HG02970 (cell line): ENCODE measurements around the gene GATA5.

ENCODE experiments used
- ATAC-seq: cut with Tn5 transposase; IDR thresholded peaks from one replicate; pipeline ENCODE4 v1.9.1; 2021; ENCODE audit warnings: mild to moderate bottlenecking, moderate library complexity, moderate number of reproducible peaks; ENCODE audit not compliant: unreplicated experiment, low FRiP score

The GATA5 gene

DNA sequence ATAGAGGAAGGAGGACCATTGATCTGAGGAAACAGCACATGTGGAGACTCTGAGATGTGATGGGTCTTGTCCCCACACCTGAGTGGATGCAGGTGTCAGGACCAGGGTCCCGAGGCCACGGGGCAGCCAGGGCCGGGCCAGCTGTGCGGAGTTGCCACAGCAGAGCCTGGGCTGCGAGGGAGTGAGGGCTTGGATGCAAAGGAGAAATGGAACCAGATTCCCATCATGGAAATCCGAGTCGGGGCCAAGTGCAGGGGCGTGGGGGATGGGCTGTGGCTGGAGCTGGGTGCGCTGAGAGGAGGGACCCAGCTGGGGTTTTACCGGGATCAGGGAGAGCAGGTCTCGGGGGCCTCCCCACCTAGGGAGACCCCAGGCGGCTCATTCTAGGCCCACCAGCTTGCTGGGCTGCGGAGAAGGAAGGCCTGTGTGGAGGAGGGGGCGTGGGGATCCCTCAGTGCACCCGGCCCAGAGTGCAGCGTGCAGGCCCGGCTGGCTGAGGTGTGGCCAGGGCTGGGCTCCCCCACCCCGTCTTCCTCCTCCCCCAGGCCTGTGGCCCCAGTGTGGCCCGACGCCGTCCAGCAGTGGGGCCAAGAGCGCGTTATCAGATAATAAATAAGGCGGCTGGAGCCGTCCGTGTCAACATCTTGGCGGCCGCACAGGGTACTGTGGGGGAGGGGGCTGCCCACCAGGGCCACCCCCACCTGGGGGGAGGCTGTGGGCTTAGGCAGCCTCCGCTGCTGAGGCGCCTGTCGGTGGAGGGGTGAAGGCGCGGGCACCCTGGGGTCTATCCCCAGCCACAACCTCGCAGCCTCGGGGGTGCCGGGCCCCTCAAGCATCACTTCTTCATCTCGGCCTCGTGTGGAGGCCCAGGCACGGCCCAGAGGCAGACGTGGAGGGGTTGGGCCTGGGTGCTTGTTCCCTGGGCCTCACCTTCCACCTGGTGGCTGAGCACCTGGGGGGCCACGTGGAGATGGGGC, 17.2 kb downstream of the GATA5 start:
- no peak for ATAC-seq

DNA sequence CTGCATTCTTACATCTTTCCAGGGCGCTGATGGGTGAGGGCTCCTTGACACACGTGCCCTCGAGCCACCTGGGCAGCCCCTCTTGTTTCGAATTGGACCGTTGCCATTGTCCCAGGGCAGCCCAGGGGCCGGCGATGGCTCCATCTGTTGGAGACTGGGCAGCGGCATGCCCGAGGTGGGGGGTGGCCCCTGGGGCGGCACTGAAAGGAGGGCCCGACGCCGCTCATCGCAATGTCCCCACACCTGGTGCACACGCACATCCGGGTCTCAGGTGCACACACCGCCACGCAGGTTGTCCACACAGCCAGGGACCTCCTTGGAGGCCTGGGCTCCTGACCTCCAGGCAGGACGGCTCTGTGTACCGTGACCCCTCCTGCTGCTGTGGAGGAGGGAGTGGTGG, 18.0 kb downstream of the GATA5 start:
- ATAC-seq, result no peak

DNA sequence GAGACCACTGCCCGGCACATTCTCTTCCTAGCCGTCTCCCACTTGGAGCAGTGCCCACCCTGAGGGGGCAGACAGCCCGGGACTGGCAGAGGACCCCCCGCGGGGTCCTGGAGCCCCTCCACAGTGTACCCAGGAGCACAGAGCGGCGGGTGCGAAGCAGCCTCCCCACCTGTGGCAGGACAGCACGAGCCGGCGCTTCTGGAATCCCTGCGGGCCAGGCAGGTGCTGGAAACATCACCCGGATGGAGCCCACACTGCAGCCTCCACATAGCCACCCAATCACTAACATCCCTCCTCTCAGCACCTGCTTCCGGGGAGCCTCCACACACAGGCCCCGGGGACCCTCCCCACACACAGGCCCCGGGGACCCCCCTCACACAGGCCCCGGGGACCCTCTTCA, 18.7 kb downstream of the GATA5 start:
- ATAC-seq, result no peak

DNA sequence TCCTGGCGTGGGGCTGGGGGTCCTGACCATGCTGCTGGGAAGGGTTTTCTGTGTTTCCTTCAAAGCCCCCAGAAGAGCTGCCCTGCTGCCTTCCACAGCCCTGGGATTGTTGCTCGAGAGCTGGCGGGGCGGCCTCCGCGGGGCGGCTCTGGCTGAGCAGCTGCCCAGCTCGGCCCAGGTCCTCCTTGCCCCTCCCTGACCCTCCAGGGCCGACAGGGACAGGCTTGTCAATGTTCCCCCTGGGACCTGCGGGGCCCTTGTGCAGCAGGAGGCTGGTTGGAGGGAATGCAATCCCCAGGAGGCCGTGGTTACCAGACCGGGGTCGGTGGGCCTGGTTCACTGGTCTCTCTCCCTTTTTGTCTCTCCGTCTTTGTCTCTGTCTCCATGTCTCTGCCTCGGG, 19.9 kb downstream of the GATA5 start:
- ATAC-seq, result no peak

DNA sequence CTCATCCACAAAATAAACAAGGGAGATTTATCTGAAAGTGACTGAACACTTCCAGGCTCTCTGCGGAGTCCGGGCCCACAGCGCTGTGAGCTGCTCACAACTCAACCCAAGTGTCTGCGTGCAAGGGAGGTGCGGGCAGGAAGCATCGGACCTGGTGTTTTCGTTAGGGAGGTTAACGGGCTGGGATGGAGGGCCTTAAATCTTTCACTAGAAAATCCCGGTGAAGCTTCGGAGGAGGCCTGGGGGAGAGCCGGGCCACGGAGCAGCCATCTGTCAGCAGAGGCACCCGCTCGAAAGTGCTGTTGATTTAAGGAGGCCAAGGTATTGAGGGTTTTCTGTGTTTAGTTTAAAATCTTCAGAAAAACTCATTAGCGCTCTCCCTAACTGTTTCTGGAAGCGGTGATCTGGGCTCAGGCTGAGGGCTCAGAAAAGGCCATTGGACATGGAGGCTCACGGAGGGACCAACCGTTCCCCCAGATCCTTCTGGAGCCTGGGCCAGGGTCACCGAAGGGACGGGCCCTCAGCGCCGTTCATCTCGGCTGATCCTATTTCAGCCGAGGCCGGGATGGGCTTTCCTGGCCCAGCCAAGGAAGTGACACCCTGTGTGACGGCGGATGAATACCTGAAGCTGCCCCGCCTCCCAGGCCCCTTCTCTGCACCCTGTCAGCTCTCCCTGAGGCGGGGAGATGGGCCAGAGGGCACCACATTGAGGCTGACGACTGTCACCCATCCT, 20.7 kb downstream of the GATA5 start:
- no peak for ATAC-seq

DNA sequence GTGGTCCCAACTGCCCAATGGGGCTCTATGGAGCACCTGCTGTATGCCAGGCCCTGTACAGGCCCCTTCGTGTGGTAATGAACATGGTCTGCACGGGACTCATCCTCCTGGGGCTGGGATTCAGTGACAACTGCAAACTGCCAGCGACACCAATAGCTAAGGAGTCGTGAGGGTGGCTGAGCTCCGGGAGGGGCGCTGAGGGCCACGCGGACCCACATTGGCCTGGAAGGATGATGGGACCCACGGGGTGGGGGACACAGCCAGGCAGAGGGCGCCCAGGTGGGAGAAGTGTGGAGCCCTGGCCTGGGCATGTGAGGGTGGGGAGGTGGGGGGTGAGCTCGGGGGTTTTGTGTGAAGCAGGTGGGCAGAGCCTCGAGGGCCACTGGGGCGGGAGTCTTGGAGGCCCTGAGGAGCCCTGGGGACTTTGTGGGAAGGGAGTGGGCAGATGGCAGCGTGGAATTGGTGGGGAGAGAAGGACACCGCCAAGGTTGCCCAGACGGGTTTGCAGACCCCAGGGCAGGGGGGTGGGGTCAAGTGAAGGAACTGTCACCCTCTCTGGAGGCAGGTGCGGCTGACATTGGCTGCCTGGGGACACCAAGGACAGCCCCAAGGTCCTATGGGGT, 22.5 kb downstream of the GATA5 start:
- no peak for ATAC-seq

DNA sequence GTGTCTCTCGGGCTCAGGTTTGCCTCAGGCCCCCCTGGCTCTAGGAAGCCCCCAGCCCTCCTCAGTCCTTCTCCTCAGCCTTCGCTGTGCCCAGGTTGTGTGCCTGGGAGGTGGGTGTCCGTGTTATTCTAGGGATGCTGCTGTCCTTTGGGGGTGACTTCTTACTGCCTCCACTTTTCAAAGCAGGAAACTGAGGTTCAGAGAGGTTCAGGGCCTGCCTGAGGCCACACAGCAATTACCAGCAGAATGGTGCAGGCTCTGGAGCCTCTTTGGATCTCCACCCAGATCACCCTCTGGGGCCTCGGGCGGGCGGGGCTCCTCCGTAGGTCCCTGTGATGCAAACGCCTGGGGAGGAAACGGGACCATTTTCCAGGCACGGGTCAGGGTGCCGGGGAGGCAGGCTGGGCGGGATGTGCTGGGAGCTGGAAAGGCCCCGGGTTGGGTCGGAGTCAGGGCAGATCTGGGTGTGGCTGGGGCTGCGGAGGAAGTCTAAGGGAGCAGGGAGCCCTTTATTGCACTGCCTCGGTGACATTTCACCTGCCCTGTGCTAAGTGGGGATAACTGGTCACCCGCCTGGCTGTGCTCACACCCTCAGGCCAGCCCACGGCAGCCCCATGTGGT, 23.2 kb downstream of the GATA5 start:
- no peak for ATAC-seq

DNA sequence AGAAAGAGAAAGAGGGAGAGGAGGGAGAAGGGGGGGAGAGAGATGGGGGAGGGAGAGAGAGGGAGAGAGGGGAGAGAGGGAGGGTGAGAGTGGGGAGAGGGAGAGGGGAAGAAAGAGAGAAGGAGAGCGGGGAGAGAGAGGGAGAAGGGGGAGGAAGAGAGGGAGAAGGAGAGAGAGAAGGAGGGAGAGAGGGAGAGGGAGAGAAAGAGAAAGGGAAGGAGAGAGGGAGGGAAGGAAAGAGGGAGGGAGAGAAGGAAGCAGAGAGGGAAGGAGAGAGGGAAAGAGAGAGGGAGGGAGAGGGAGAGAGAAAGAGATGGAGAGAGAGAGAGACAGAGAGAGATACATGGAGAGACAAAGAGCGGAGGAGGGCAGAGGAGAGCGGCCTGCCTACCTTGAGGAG, 23.8 kb downstream of the GATA5 start:
- no peak for ATAC-seq

DNA sequence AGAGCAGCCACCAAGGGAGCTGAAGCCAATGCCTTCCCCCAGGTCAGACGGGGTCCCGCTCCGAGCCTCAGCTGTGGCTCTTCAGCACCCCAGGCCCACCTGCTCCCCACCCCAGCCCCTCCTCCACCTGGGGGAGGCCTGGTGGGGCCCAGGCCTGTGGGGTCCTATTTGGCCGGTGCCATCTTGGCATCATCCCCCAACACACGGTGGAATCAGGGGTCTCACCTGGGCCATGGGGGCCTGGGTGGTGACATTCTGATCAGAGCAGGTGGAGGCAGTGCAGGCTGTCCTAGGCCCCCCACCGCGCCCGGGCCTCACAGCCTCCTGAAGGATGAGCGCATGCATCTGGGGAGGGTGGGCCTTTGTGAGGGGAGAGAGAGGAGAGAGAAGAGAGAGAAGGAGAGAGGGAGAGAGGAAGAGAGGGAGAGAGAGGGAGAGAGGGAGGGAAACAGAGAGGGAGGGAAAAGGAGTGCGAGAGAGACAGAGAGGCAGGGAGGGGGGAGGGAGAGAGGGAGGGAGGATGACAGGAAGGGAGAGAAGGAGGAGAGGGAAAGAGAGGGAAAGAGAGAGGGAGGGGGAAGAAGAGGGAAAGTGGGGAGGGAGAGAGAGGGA, 24.5 kb downstream of the GATA5 start:
- ATAC-seq, result no peak

DNA sequence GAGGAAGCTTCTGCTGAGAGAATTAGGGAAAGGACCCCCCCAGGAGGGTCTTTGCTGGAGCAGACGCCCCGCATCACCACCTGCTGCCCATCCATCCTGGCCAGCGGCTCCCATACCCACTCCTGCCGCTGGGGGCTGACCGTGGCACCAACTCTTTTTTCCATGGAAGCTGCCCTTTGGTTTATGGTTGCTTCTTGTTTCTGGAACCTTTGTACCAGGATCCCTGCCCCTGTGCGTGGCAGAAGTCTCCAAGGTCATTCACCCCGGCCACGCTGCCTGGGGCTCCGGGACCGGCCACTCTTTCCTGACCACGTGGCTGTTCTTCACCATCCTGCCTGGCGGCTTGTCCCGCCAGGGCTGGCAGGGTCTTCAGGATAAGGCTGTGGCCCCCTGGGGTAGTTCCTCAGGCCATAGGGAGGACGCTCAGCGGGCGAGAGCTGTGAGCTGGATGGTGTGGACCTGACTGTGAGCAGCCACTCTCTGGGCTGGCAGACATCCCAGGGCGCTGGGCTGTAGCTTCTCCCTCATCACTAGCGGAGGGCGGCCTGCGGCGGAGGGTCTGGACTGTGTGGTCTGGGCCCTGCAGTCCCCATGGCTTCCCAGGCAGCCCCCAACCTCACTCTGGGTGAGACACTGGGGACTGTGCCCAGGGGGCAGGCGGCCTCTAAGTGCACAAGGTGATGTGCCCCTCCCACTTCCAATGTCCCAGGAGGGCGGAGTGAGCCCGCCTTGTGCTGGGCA, 25.7 kb downstream of the GATA5 start:
- no peak for ATAC-seq

DNA sequence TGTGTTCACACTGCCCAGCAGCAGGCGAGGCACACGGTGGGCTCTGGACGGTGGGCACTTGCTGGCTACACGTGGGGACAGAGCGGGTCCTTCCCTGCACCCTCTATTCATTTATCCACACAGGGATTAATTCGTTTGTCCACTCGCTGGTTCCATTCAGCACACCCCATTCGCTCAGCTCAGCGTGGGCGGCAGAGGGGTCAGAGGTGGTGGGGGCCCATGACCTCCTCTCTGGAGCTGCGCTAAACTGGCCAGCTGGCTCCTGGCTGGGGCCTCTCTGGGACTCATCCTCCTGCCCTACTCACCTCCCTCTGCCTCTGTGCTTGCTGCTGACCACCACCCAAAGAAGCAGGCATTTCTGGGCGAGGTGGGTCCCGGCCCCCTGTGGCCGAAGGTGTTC, 27.0 kb downstream of the GATA5 start:
- no peak for ATAC-seq

DNA sequence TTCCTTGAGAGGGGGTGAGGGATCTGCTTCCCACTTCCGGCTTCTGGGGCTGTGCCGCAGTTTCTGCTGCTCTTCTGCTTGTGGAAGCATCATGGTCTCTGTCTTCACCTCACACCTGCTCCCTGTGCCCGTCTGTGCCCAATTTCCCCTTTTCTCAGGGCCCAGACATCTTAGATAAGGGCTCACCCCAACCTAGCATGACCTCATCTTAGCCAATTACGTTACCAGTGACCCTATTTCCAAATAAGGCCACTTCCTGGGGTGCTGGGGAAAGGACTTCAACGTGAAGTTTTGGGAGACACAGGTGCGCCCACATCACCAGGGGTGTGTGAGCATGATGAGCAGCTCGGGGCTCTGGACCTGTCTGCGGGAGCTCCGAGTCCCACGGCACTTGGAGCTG, 27.8 kb downstream of the GATA5 start:
- no peak for ATAC-seq

DNA sequence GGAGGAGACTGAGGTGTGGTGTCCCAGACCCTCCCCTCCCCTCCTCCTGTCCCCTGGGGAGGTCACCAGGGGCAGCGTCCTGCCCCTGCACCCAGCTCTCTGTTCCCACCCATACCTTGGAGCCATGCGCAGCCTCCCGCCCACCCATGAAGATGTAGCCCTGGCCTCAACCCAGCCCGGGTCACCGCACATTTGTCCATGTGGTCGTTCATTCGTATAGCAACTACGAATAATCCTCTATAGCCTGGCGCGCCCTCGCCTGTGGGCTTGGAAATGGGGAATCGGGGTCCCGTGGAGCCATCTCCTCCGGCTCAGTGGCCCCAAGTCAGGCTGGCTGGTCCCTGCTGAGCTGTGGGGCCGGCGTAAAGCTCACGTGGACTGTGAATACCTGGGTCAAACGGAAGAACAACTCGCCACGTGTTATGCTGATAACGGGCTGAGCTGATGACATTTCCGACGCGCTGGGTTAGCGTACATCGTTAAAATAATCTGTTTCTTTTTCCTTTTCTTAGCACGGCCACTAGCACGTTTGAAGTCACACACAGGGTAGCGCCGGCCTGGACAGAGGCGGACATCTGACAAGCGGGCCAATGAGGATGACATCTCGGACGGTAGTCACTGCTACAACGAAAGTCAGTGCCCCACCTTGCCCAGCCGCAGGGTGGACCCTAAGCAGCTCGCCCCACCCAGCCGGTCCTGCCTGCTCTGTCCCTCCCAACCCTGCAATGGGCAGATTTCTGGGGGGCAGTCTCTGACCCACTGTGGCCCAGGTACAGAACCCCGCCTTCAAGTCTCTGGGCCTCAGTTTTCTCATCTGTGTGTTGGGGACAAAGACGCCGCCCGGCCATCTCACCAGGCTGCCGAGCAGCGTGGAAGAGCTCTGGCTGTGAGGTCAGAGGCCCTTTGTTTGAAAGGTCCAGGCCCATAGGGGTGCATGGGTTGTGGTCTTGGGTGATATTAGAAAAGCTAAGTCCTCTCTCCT, 28.6 kb downstream of the GATA5 start:
- no peak for ATAC-seq

DNA sequence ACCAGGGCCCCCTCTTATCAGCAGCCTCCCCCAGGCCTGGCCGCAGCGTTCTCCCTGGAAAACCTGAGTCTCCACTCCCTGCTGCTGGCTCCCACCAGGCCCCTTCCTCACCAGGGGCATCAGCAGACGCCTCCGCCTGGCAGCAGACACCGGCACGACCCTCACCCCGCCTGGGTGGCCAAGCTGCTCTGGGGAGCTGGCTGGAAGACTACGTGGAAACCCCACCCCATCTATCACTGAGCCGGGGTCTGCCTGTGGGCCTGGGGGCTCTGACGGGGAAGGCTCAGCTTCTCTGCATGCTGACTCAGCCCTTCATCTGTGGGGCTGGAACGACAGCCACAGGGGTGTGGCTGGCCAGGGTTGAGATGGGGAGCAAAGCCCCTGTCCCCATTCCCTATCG, 29.3 kb downstream of the GATA5 start:
- no peak for ATAC-seq

DNA sequence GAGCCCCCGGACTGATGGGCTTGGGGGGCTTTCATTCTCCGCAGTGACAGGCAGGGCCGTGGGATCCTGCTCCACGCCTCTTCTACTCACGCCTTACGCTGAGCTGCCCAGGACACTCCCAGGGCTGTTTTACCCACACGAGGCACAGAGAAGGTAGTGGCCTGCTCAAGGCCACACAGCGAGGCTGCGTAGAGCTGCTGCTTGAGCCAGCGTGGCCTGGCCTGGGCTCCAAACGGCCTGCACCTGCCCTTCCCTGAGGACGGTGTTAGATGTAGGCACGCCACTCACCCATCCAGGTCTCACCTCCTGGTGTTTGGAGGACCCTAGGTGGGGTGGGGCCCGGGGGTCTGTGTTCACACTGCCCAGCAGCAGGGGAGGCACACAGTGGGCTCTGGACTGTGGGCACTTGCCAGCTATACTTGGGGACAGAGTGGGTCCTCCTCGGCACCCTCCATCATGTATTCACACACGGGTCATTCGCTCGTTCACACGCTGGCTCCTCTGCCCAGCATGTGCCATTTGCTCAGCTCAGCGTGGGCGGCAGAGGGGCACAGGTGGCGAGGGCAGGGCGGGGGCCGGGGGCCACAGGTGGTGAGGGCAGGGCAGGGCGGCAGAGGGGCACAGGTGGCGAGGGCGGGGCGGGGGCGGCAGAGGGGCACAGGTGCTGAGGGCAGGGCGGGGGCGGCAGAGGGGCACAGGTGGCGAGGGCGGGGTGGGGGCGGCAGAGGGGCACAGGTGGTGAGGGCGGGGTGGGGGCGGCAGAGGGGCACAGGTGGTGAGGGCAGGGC, 30.0 kb downstream of the GATA5 start:
- ATAC-seq, result no peak

DNA sequence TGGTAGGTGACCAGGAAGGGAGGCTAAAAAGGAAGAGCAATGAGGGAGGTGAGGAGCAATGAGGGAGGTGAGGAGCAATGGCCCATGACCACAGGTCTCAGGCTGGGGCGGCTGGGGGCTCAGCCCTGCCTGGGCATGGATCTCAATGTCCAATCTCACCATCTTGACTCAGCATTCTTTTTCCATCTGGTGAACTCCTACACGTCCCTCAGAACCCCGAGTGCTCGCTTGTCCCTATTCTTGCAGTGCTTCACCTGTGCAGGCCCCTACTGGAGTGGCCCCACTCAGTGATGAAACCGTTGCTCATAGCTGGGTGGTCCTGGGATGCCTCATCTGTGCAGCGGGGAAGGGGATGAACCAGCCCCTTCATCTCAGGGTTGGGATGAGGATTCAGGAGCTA, 31.5 kb downstream of the GATA5 start:
- no peak for ATAC-seq

DNA sequence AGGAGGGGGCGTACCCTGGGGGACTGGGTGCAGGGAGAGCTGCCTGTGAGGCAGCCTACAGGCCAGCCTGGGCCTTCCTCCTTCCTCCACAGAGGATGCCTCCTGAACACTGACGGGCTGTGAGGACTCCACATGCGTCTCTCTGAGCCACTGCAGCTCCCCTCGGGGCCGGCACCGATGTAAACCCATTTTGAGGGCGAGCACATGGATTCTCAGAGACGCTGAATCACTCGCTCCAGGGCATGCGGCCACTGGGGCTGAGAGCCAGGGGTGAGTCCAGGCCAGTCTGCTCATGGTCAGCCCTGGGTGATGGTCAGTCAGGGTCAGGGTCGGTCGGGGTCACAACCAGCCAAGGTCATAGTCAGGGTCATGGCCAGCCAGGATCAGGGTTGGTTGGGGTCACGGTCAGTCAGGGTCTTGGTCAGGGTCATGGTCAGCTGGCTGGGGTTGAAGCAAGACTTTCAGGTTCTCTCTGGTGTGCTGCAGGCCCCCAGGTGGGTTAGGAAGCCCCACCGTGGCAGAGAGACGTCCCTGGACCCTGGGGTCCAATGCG, 33.7 kb downstream of the GATA5 start:
- no peak for ATAC-seq

DNA sequence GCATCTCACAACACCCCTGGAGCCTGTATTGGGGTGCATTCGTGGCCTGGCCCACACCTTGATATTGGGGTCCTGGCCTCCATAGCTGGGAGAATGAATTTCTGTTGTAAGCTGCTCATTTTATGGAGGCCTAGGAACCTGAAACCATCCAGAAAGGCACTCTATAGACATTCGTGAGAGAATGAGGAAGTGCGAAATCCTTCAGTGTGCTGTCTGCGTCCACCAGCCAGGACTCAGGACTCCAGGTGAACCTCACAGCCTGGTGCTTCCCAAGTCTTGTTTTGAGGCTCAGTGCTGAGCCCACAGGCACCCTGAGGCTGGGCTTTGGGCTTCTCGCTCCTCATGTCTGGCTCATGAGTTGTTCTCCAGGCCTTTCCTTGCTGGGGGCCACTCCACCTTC, 36.6 kb downstream of the GATA5 start:
- no peak for ATAC-seq
